ENCODE results near the gene TBC1D2. TPM values are rescaled to one million over a fixed set of nuclear protein-coding genes. Genes with fewer than 3 reads are reported as not detected.

Gene TBC1D2
- total and polyA plus RNA-seq, 5 experiments from 2014 or later, result 2.0 to 6.9 (median 5.9) TPM

Small RNA genes within 50 kb of the gene (microRNA-seq; reads per million reads assigned to microRNA genes)
- gene MIR6854 (ENCODE audit: borderline microRNAs expressed), result not detected

Other genes starting within 250 kb of the TBC1D2 start
- 10 to 100 TPM; 15.0 to 15.7 TPM for gene NANS, start 198.9 kb downstream of the TBC1D2 start, total RNA-seq
- 10 to 100 TPM; 28.9 to 32.4 (median 30.9) TPM for gene NANS, start 198.9 kb downstream of the TBC1D2 start, polyA plus RNA-seq
- gene TRIM14, start 136.4 kb downstream of the TBC1D2 start, total RNA-seq, result 10 to 100 TPM; 76.9 to 78.1 TPM
- 10 to 100 TPM; 48.7 to 84.0 (median 68.4) TPM for gene TRIM14, start 136.4 kb downstream of the TBC1D2 start, polyA plus RNA-seq
- gene CORO2A, start 63.0 kb downstream of the TBC1D2 start, total RNA-seq, result 10 to 100 TPM in 1 of 2 experiments, 1 to 10 TPM in 1; 10.0 to 10.8 TPM
- 10 to 100 TPM in 1 of 3 donors, 1 to 10 TPM in 2; 5.2 to 11.7 (median 9.5) TPM for gene CORO2A, start 63.0 kb downstream of the TBC1D2 start, polyA plus RNA-seq